ENCODE results near the gene SPECC1L. TPM values are rescaled to one million over a fixed set of nuclear protein-coding genes. Genes with fewer than 3 reads are reported as not detected.

Gene SPECC1L
- total and polyA plus RNA-seq, 10 of the 15 experiments (the other 5 are each of a cell fraction or from before 2014, with no cell fraction given) = 1.9 to 40.6 (median 19.1) TPM

DNA sequence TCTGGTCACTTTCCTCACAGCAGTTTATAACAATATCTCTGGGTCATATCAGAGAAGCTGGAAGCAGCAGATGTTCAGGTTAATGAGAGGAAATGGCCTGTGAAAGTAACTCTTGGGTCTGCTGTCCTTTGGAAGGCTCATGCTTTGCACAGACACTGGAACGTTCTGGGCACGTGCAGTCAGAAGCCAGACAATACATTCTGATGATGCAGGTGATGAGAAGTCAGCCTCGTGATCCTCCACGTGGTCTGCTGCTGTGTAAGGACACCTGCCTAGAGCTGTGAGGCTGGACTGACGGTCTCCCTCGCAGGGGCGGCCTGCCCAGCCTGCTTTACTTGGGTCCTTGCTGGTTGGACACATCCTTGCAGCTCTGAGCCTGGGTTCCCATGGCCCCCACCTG lies 138.0 kb downstream of the SPECC1L start:
- BruUV-seq (replicated peaks) = no TSS peak
- intact Hi-C loops (cut with micrococcal nuclease; ENCODE audit: unreplicated experiment) = no loop called here
- no peaks in the 10 kb centered on the region for H3K27me3 ChIP-seq (replicated peaks in 1 of 2; ENCODE audit: control insufficient read depth in 2 of 2, insufficient read depth in 2 of 2, low read length in 1 of 2)
- in situ Hi-C loops (cut with MboI) = no loop called here
- H3K79me2 ChIP-seq (ENCODE audit: control insufficient read depth, insufficient read depth, low read length) = no peaks in the 10 kb centered on the region; the same call in 1 of the 2 replicates
- H2AFZ ChIP-seq (ENCODE audit: control insufficient read depth, low read depth, low read length) = no peak overlapping the region
- peaks cover 7 to 15% of the 10 kb centered on the region in 2 experiments for H3K36me3 ChIP-seq (ENCODE audit: control insufficient read depth in 2 of 2, insufficient read depth in 2 of 2, low read length in 1 of 2)
- SMC1A ChIA-PET (ENCODE audit: uncharacterized antibody, unreplicated experiment) = interaction anchor here (1.4 to 1.6 kb wide), 2 partner anchors 10 to 12 kb away, joined by 4 to 5 read pairs; no protein-coding TSS in a partner anchor
- H3K9ac ChIP-seq (ENCODE audit: control insufficient read depth, insufficient read depth, low read length) = no peak overlapping the region
- RAD21 ChIA-PET (ENCODE audit: unreplicated experiment) = interaction anchor here (1.2 to 1.9 kb wide), 3 partner anchors 9 to 99 kb away, joined by 3 to 5 read pairs (median 3); no protein-coding TSS in a partner anchor
- H3K27ac ChIP-seq (ENCODE audit: control insufficient read depth, insufficient read depth) = no peak overlapping the region
- TF ChIP-seq CREB1 (IDR thresholded peaks at IDR 0.05; ENCODE audit: low read depth) (no peak), CREM (IDR thresholded peaks at IDR 0.05; ENCODE audit: low read depth) (no peak), BRCA1 (IDR thresholded peaks at IDR 0.05; ENCODE audit: low read depth, low read length) (no peak), HDAC6 (IDR thresholded peaks at IDR 0.05; ENCODE audit: unreplicated experiment) (no peak), YBX1 (IDR thresholded peaks at IDR 0.05) (no peak), RAD51 (IDR thresholded peaks at IDR 0.05) (no peak)
- TF ChIP-seq, protein P1, sequence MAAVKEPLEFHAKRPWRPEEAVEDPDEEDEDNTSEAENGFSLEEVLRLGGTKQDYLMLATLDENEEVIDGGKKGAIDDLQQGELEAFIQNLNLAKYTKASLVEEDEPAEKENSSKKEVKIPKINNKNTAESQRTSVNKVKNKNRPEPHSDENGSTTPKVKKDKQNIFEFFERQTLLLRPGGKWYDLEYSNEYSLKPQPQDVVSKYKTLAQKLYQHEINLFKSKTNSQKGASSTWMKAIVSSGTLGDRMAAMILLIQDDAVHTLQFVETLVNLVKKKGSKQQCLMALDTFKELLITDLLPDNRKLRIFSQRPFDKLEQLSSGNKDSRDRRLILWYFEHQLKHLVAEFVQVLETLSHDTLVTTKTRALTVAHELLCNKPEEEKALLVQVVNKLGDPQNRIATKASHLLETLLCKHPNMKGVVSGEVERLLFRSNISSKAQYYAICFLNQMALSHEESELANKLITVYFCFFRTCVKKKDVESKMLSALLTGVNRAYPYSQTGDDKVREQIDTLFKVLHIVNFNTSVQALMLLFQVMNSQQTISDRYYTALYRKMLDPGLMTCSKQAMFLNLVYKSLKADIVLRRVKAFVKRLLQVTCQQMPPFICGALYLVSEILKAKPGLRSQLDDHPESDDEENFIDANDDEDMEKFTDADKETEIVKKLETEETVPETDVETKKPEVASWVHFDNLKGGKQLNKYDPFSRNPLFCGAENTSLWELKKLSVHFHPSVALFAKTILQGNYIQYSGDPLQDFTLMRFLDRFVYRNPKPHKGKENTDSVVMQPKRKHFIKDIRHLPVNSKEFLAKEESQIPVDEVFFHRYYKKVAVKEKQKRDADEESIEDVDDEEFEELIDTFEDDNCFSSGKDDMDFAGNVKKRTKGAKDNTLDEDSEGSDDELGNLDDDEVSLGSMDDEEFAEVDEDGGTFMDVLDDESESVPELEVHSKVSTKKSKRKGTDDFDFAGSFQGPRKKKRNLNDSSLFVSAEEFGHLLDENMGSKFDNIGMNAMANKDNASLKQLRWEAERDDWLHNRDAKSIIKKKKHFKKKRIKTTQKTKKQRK (IDR thresholded peaks at IDR 0.05; ENCODE audit: low read depth, low read length) = no peak
- TF ChIP-seq, protein P2, sequence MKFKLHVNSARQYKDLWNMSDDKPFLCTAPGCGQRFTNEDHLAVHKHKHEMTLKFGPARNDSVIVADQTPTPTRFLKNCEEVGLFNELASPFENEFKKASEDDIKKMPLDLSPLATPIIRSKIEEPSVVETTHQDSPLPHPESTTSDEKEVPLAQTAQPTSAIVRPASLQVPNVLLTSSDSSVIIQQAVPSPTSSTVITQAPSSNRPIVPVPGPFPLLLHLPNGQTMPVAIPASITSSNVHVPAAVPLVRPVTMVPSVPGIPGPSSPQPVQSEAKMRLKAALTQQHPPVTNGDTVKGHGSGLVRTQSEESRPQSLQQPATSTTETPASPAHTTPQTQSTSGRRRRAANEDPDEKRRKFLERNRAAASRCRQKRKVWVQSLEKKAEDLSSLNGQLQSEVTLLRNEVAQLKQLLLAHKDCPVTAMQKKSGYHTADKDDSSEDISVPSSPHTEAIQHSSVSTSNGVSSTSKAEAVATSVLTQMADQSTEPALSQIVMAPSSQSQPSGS (IDR thresholded peaks at IDR 0.05; ENCODE audit: low read length) = no peak
- TF ChIP-seq, protein P3, sequence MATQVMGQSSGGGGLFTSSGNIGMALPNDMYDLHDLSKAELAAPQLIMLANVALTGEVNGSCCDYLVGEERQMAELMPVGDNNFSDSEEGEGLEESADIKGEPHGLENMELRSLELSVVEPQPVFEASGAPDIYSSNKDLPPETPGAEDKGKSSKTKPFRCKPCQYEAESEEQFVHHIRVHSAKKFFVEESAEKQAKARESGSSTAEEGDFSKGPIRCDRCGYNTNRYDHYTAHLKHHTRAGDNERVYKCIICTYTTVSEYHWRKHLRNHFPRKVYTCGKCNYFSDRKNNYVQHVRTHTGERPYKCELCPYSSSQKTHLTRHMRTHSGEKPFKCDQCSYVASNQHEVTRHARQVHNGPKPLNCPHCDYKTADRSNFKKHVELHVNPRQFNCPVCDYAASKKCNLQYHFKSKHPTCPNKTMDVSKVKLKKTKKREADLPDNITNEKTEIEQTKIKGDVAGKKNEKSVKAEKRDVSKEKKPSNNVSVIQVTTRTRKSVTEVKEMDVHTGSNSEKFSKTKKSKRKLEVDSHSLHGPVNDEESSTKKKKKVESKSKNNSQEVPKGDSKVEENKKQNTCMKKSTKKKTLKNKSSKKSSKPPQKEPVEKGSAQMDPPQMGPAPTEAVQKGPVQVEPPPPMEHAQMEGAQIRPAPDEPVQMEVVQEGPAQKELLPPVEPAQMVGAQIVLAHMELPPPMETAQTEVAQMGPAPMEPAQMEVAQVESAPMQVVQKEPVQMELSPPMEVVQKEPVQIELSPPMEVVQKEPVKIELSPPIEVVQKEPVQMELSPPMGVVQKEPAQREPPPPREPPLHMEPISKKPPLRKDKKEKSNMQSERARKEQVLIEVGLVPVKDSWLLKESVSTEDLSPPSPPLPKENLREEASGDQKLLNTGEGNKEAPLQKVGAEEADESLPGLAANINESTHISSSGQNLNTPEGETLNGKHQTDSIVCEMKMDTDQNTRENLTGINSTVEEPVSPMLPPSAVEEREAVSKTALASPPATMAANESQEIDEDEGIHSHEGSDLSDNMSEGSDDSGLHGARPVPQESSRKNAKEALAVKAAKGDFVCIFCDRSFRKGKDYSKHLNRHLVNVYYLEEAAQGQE (IDR thresholded peaks at IDR 0.05; ENCODE audit: low read depth, low read length) = no peak
- POLR2A ChIA-PET = interaction anchor here (0.6 kb wide), 1 partner anchor 257 kb away, joined by 4 read pairs; no protein-coding TSS in a partner anchor
- peaks cover 10% of the 10 kb centered on the region for H3K4me1 ChIP-seq (ENCODE audit: control insufficient read depth, insufficient read depth, low read length)
- no peaks in the 10 kb centered on the region for H4K20me1 ChIP-seq (ENCODE audit: control insufficient read depth, insufficient read depth)
- no peak for FAIRE-seq
- H3K4me2 ChIP-seq (ENCODE audit: control insufficient read depth, insufficient read depth) = no peak overlapping the region
- no peak for ATAC-seq
- CTCF ChIA-PET = interaction anchor here (1.1 to 1.8 kb wide), 4 partner anchors 9 to 113 kb away, joined by 3 to 6 read pairs (median 4); no protein-coding TSS in a partner anchor
- no peak overlapping the region for H3K4me3 ChIP-seq
- H3K9me3 ChIP-seq (replicated peaks; ENCODE audit: control insufficient read depth, insufficient read depth, low read length) = no peaks in the 10 kb centered on the region
- no peak for DNase-seq (ENCODE audit: low read depth, low spot score)
- WGBS (ENCODE audit: insufficient coverage, insufficient replicate concordance, low lambda C conversion rate, missing lambda C conversion rate) = 94% methylated on average over 7 of the region's 7 CpGs
